HCT116 (cell line): ENCODE data around the gene TRDN. TPM values are rescaled to one million over a fixed set of nuclear protein-coding genes. Genes with fewer than 3 reads are reported as not detected.
A peak's percentile ranks its signal among the peaks of the same experiment; 100 is the strongest.

Experiments
- ATAC-seq: fragments of 200-7000 bp; cut with Tn5 transposase; 2 replicates; pipeline ENCODE4 v1.9.1; 2020; ENCODE audit warnings: mild to moderate bottlenecking, moderate library complexity
- BruUV-seq: library from RNA; stranded (reverse); fragments of 400-500 nt; replicated peaks from 2 replicates; lab custom pipeline; 2021; lab: Mats Ljungman, UMichigan
- CTCF ChIA-PET: fragments of 300-600 bp; sonication (Branson Sonifier 250); formaldehyde crosslinking; loops from one replicate; lab custom pipeline; 2021; ENCODE audit warnings: antibody characterized with exemption; lab: Charles Lee
- POLR2A ChIA-PET: fragments of 300-600, 350-600 bp; sonication (Branson Sonifier 250); formaldehyde crosslinking; loops from one replicate; lab custom pipeline; 2021; ENCODE audit warnings: antibody characterized with exemption; lab: Charles Lee
- RAD21 ChIA-PET, 2 experiments: fragments of 300-600 bp; sonication (Branson Sonifier 250); formaldehyde crosslinking; loops; one replicate each; lab custom pipeline; 2023; ENCODE audit warnings: low total read pairs in 2 of 2; ENCODE audit not compliant: uncharacterized antibody in 2 of 2, unreplicated experiment in 2 of 2, low non-redundant PET in 1 of 2; lab: Charles Lee
- DNase-seq: peaks from one replicate; pipeline ENCODE4 v3.0.0-alpha.2; 2010; ENCODE audit warnings: low read depth, low spot score
- H2AFZ ChIP-seq: fragments of 200-600 bp; shearing (Covaris generic), sonication (generic); 2 replicates; pipeline ENCODE4 v1.6.1; 2017; ENCODE audit warnings: low read depth, mixed run types, mixed read lengths, antibody characterized with exemption, low read length; ENCODE audit not compliant: poor library complexity, severe bottlenecking
- H3K27ac ChIP-seq: 2 replicates; pipeline ENCODE4 v1.5.1; 2012; ENCODE audit warnings: low read depth, low read length
- H3K27me3 ChIP-seq: fragments of 200-600 bp; sonication (generic); 2 replicates; pipeline ENCODE4 v1.6.1; 2016; ENCODE audit warnings: mixed run types, low read length, mixed read lengths; ENCODE audit not compliant: insufficient read depth
- H3K36me3 ChIP-seq, 2 experiments: fragments of 200-500 bp in 1 of 2; fragments of 200-600 bp in 1 of 2; sonication (Bioruptor generic) in 1 of 2; sonication (generic) in 1 of 2; 2 replicates each; pipeline versions ENCODE4 v1.5.1 to v1.6.1; 2014 to 2016; ENCODE audit warnings: low read length in 2 of 2, inconsistent platforms in 1 of 2, mixed read lengths in 1 of 2, mixed run types in 1 of 2; ENCODE audit not compliant: insufficient read depth in 2 of 2, control insufficient read depth in 1 of 2
- H3K4me1 ChIP-seq, 2 experiments: fragments of 200-600 bp in 1 of 2; sonication (generic) in 1 of 2; 2 replicates each; pipeline versions ENCODE4 v1.5.1 to v1.6.1; 2012 to 2017; ENCODE audit warnings: low read length in 2 of 2, inconsistent platforms in 1 of 2, mild to moderate bottlenecking in 1 of 2, mixed read lengths in 1 of 2, mixed run types in 1 of 2, moderate library complexity in 1 of 2; ENCODE audit not compliant: insufficient read depth in 2 of 2, control insufficient read depth in 1 of 2
- H3K4me2 ChIP-seq: fragments of 200-600 bp; sonication (generic); 2 replicates; pipeline ENCODE4 v1.6.1; 2017; ENCODE audit warnings: mixed run types, low read length, mixed read lengths
- H3K4me3 ChIP-seq, 2 experiments: fragments of 200-600 bp in 1 of 2; sonication (generic) in 1 of 2; replicated peaks in 1 of 2; 2 replicates each; pipeline ENCODE4 v1.5.1; 2011 to 2016; ENCODE audit warnings: low read length in 2 of 2, control low read depth in 1 of 2, low read depth in 1 of 2, mild to moderate bottlenecking in 1 of 2, mixed read lengths in 1 of 2, mixed run types in 1 of 2
- H3K79me2 ChIP-seq: fragments of 200-600 bp; sonication (generic); 2 replicates; pipeline ENCODE4 v1.6.1; 2017; ENCODE audit warnings: mild to moderate bottlenecking, mixed run types, low read length, moderate library complexity, mixed read lengths; ENCODE audit not compliant: insufficient read depth
- H3K9ac ChIP-seq: fragments of 200-600 bp; sonication (generic); 2 replicates; pipeline ENCODE4 v1.6.1; 2016; ENCODE audit warnings: low read length, mixed read lengths
- H3K9me2 ChIP-seq: fragments of 200-600 bp; sonication (generic), shearing (Covaris generic); 2 replicates; pipeline ENCODE4 v1.6.1; 2017; ENCODE audit warnings: mixed run types, mild to moderate bottlenecking, moderate library complexity; ENCODE audit not compliant: insufficient read depth
- H3K9me3 ChIP-seq, 2 experiments: fragments of 200-500 bp in 1 of 2; fragments of 200-600 bp in 1 of 2; sonication (Bioruptor generic) in 1 of 2; sonication (generic) in 1 of 2; 2 replicates each; pipeline ENCODE4 v1.6.1; 2014 to 2017; ENCODE audit warnings: low read length in 2 of 2, mixed read lengths in 2 of 2, inconsistent platforms in 1 of 2, low read depth in 1 of 2, mild to moderate bottlenecking in 1 of 2, mixed run types in 1 of 2, moderate library complexity in 1 of 2; ENCODE audit not compliant: control insufficient read depth in 1 of 2, insufficient read depth in 1 of 2
- H4K20me1 ChIP-seq: fragments of 200-600 bp; sonication (generic), shearing (Covaris generic); 2 replicates; pipeline ENCODE4 v1.6.1; 2017; ENCODE audit warnings: mixed run types, mild to moderate bottlenecking, moderate library complexity; ENCODE audit not compliant: insufficient read depth
- CBX3 ChIP-seq: IDR thresholded peaks from 2 replicates; pipeline ENCODE4 v1.6.1; 2012; ENCODE audit warnings: low read depth
- CEBPB ChIP-seq: IDR thresholded peaks from 2 replicates; pipeline ENCODE4 v1.6.1; 2012; ENCODE audit warnings: low read depth
- EZH2 ChIP-seq: fragments of 200-600 bp; sonication (generic); IDR thresholded peaks from 2 replicates; pipeline ENCODE4 v1.6.1; 2017; ENCODE audit warnings: antibody characterized with exemption, mixed run types
- JUND ChIP-seq: IDR thresholded peaks from 2 replicates; pipeline ENCODE4 v1.6.1; 2012
- POLR2AphosphoS5 ChIP-seq: IDR thresholded peaks from 2 replicates; pipeline ENCODE4 v1.6.1; 2011; ENCODE audit warnings: mild to moderate bottlenecking, low read depth, low read length, moderate library complexity
- RAD21 ChIP-seq: IDR thresholded peaks from 2 replicates; pipeline ENCODE4 v1.6.1; 2012; ENCODE audit warnings: low read depth, mild to moderate bottlenecking
- SP1 ChIP-seq: IDR thresholded peaks from 2 replicates; pipeline ENCODE4 v1.6.1; 2012; ENCODE audit warnings: low read depth
- intact Hi-C: fragments of 100-400 bp; cut with micrococcal nuclease; formaldehyde crosslinking; loops from 2 replicates; pipeline ENCODE4 v1.10.0; 2022
- total RNA-seq: library from RNA; stranded (reverse); gene quantifications from one replicate; pipeline ENCODE4 v1.2.1, GENCODE V29; 2021; ENCODE audit not compliant: unreplicated experiment
- TF ChIP-seq, protein P1 (sequence below): IDR thresholded peaks from 2 replicates; pipeline ENCODE4 v1.6.1; 2012; ENCODE audit warnings: low read depth
- TF ChIP-seq, protein P2 (sequence below), 3 experiments: fragments of 200-600 bp in 1 of 3; sonication (generic) in 1 of 3; IDR thresholded peaks in 2 of 3; conservative IDR thresholded peaks in 1 of 3; 2 replicates each; pipeline ENCODE4 v1.5.1; 2012 to 2017; ENCODE audit warnings: low read depth in 2 of 3, low read length in 2 of 3, antibody characterized with exemption in 1 of 3, borderline replicate concordance in 1 of 3, control low read depth in 1 of 3, mild to moderate bottlenecking in 1 of 3, mixed read lengths in 1 of 3, mixed run types in 1 of 3, moderate library complexity in 1 of 3; ENCODE audit not compliant: insufficient read depth in 1 of 3

TRDN gene
- total RNA-seq, 1 experiment from 2014 or later = not detected

DNA sequence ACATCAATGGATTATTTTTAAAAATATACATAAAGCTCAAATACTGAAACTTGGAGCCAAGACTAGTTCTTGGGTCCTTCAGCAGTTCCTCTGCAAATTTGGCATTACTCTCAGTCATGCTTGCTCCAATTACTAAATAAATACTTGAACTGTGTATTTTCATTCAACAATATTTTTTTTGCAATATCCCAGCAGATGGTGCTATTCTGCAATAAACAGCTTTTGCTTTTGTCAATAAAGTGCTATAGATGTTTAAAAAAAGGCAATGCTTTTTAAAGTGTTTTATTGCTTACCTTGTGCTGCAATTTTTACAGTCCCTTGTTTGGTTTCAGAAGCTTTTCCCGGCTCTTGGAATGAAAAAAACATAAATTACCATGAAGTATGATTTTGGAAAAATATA, 243.4 kb downstream of the TRDN start:
- Histone ChIP-seq H3K27me3 (peaks cover 29% of the 10 kb centered on the region; the same call in 1 of the 2 replicates), H3K4me3 (no peak overlapping the region), H3K9me2 (no peaks in the 10 kb centered on the region), H3K9me3 (no peaks in the 10 kb centered on the region), H2AFZ (no peak overlapping the region), H3K79me2 (no peaks in the 10 kb centered on the region), H3K36me3 (no peaks in the 10 kb centered on the region)
- POLR2A ChIA-PET = no interaction called here
- TF ChIP-seq, protein P1, sequence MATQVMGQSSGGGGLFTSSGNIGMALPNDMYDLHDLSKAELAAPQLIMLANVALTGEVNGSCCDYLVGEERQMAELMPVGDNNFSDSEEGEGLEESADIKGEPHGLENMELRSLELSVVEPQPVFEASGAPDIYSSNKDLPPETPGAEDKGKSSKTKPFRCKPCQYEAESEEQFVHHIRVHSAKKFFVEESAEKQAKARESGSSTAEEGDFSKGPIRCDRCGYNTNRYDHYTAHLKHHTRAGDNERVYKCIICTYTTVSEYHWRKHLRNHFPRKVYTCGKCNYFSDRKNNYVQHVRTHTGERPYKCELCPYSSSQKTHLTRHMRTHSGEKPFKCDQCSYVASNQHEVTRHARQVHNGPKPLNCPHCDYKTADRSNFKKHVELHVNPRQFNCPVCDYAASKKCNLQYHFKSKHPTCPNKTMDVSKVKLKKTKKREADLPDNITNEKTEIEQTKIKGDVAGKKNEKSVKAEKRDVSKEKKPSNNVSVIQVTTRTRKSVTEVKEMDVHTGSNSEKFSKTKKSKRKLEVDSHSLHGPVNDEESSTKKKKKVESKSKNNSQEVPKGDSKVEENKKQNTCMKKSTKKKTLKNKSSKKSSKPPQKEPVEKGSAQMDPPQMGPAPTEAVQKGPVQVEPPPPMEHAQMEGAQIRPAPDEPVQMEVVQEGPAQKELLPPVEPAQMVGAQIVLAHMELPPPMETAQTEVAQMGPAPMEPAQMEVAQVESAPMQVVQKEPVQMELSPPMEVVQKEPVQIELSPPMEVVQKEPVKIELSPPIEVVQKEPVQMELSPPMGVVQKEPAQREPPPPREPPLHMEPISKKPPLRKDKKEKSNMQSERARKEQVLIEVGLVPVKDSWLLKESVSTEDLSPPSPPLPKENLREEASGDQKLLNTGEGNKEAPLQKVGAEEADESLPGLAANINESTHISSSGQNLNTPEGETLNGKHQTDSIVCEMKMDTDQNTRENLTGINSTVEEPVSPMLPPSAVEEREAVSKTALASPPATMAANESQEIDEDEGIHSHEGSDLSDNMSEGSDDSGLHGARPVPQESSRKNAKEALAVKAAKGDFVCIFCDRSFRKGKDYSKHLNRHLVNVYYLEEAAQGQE = no peak
- TF ChIP-seq SP1 = no peak
- no peak for TF ChIP-seq CEBPB
- no peak for TF ChIP-seq CBX3
- TF ChIP-seq JUND = no peak
- TF ChIP-seq POLR2AphosphoS5 = no peak
- TF ChIP-seq EZH2 = no peak
- peak; percentile 56 for TF ChIP-seq RAD21
- TF ChIP-seq, protein P2, sequence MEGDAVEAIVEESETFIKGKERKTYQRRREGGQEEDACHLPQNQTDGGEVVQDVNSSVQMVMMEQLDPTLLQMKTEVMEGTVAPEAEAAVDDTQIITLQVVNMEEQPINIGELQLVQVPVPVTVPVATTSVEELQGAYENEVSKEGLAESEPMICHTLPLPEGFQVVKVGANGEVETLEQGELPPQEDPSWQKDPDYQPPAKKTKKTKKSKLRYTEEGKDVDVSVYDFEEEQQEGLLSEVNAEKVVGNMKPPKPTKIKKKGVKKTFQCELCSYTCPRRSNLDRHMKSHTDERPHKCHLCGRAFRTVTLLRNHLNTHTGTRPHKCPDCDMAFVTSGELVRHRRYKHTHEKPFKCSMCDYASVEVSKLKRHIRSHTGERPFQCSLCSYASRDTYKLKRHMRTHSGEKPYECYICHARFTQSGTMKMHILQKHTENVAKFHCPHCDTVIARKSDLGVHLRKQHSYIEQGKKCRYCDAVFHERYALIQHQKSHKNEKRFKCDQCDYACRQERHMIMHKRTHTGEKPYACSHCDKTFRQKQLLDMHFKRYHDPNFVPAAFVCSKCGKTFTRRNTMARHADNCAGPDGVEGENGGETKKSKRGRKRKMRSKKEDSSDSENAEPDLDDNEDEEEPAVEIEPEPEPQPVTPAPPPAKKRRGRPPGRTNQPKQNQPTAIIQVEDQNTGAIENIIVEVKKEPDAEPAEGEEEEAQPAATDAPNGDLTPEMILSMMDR (IDR thresholded peaks at IDR 0.05 in 2 of 3, conservative IDR thresholded peaks at IDR 0.05 in 1 of 3; ENCODE audit: borderline replicate concordance in 1 of 3, insufficient read depth in 1 of 3, low read depth in 2 of 3, low read length in 2 of 3) = peak; percentile 26 to 53 (median 28); a peak in 3 of 6 replicates
- TF ChIP-seq, all 23 proteins: peak for 2
- CTCF ChIA-PET = interaction anchor here (1.0 to 2.5 kb wide), 2 partner anchors 13 to 322 kb away, joined by 3 to 17 read pairs; no protein-coding TSS in a partner anchor
- no peak overlapping the region for H3K27ac ChIP-seq
- H3K9ac ChIP-seq = no peak overlapping the region
- ATAC-seq (no peak), DNase-seq (no peak)
- H4K20me1 ChIP-seq = no peaks in the 10 kb centered on the region
- H3K4me1 ChIP-seq = no peaks in the 10 kb centered on the region
- H3K4me2 ChIP-seq = no peak overlapping the region
- RAD21 ChIA-PET = no interaction called here
- BruUV-seq = no TSS peak
- intact Hi-C loops = loop anchor here (1.0 kb wide), 1 partner anchor 322 kb away; no protein-coding TSS in a partner anchor
